K562 (cell line): ENCODE data around the gene VSTM2B. TPM values are rescaled to one million over a fixed set of nuclear protein-coding genes. Genes with fewer than 3 reads are reported as not detected.
A peak's percentile ranks its signal among the peaks of the same experiment; 100 is the strongest.

ENCODE experiments used
- KDM2B ChIP-seq: fragments of 250-450 bp; sonication (Bioruptor Pico); IDR thresholded peaks from 2 replicates; pipeline ENCODE4 v1.8.0; 2021; ENCODE audit warnings: mild to moderate bottlenecking, moderate library complexity
- MNT ChIP-seq, 2 experiments: fragments of 450-650 bp; conservative IDR thresholded peaks; 2 replicates each; pipeline ENCODE4 v1.6.1; 2017; ENCODE audit warnings: mild to moderate bottlenecking in 2 of 2, moderate library complexity in 2 of 2
- MTA1 ChIP-seq: fragments of 450-650 bp; IDR thresholded peaks from 2 replicates; pipeline ENCODE4 v1.6.1; 2017; ENCODE audit warnings: borderline replicate concordance
- PHF8 ChIP-seq: fragments of 200-600 bp; sonication (generic); IDR thresholded peaks from 2 replicates; pipeline ENCODE4 v1.6.1; 2012; ENCODE audit warnings: mixed run types, mild to moderate bottlenecking, inconsistent platforms, low read length, moderate library complexity, borderline replicate concordance
- VEZF1 ChIP-seq: fragments of 200-800 bp; sonication (Bioruptor generic); IDR thresholded peaks from 2 replicates; pipeline ENCODE4 v1.6.1; 2017; ENCODE audit warnings: missing genetic modification characterization, missing compliant biosample characterization
- ZNF3 ChIP-seq: fragments of 250-450 bp; sonication (Bioruptor Pico); IDR thresholded peaks from 2 replicates; pipeline ENCODE4 v1.5.0; 2021; ENCODE audit warnings: mild to moderate bottlenecking, moderate library complexity
- polyA plus RNA-seq, 8 experiments: library from polyadenylated mRNA; depleted of rRNA in 4 of 8; stranded (reverse) in 5 of 8; unstranded in 3 of 8; fragments of >200 nt; fragmentation: Nextera tagmentation in 2 of 8; fragmentation: Illumina TruSeq in 1 of 8; extraction: Ambion mirVana in 2 of 8; extraction: Trizol in 1 of 8; gene quantifications; 2 replicates each; pipeline versions ENCODE4 v1.2.1 to v1.2.3, GENCODE V29; 2011 to 2014; ENCODE audit warnings: inconsistent platforms in 1 of 8, missing spikeins in 1 of 8
- total RNA-seq, 7 experiments: library from RNA; depleted of rRNA in 6 of 7; stranded (reverse); fragments of >200 nt in 6 of 7; fragmentation: Illumina TruSeq in 2 of 7; extraction: Trizol in 2 of 7; gene quantifications; 2 replicates each; pipeline versions ENCODE4 v1.2.1 to v1.2.3, GENCODE V29; 2011 to 2021; ENCODE audit warnings: low replicate concordance in 1 of 7

The VSTM2B gene
- total and polyA plus RNA-seq, 9 of the 15 experiments (the other 6 are each of a cell fraction or from before 2014, with no cell fraction given) = not detected

- TF ChIP-seq KDM2B (no peak), MTA1 (no peak), VEZF1 (CRISPR knock-in tag) (peak; percentile 73), ZNF3 (CRISPR knock-in tag) (no peak), PHF8 (no peak), MNT (conservative IDR thresholded peaks at IDR 0.05) (no peak; a peak in 1 of 4 replicates)
Measured at GRCh38 chr19:29596080-29596727, 70.4 kb downstream of the VSTM2B start (continued).
